HepG2 (cell line): ENCODE results near the gene ZNF302. TPM values are rescaled to one million over a fixed set of nuclear protein-coding genes. Genes with fewer than 3 reads are reported as not detected.
A peak's percentile ranks its signal among the peaks of the same experiment; 100 is the strongest.

Experiments used
- ATAC-seq: fragments of 200-7000 bp; cut with Tn5 transposase; 3 replicates; pipeline ENCODE4 v1.9.1; 2020; ENCODE audit warnings: mild to moderate bottlenecking, moderate library complexity
- BruUV-seq: library from RNA; stranded (reverse); fragments of 400-500 nt; replicated peaks from 2 replicates; lab custom pipeline; 2021; lab: Mats Ljungman, UMichigan
- CTCF ChIA-PET: fragments of 300-600 bp; formaldehyde crosslinking; extraction: SDS; loops from one replicate; lab custom pipeline; 2021; ENCODE audit warnings: low total read pairs, inconsistent platforms, low intra/inter-chr PET ratio; lab: Yijun Ruan, JAX
- POLR2A ChIA-PET: fragments of 350-600 bp; sonication (Branson Sonifier 250); formaldehyde crosslinking; loops from one replicate; lab custom pipeline; 2020; ENCODE audit warnings: antibody characterized with exemption, inconsistent platforms; lab: Yijun Ruan, JAX
- DNase-seq: peaks from one replicate; pipeline ENCODE4 v3.0.0-alpha.2; 2015; ENCODE audit warnings: low spot score
- FAIRE-seq: peaks from 3 replicates; lab custom pipeline; 2011; peaks lifted over from hg19 to GRCh38; lab: Jason Lieb, UNC
- H2AFZ ChIP-seq: one replicate; pipeline ENCODE4 v1.6.1; 2011; ENCODE audit warnings: low read length, inconsistent platforms
- H3K27ac ChIP-seq: fragments of 300-600 bp; 3 replicates; pipeline ENCODE4 v1.8.0; 2011; ENCODE audit warnings: mixed run types, mild to moderate bottlenecking, mixed read lengths, low read length, inconsistent platforms; ENCODE audit not compliant: insufficient read depth; ENCODE audit errors: extremely low read length
- H3K27me3 ChIP-seq, 2 experiments: fragments of 200-600 bp in 1 of 2; 2 replicates in 1 of 2; 3 replicates in 1 of 2; pipeline versions ENCODE4 v1.6.0 to v1.8.0; 2011; ENCODE audit warnings: low read length in 2 of 2, mild to moderate bottlenecking in 2 of 2, moderate library complexity in 2 of 2, inconsistent platforms in 1 of 2; ENCODE audit not compliant: insufficient read depth in 2 of 2, control insufficient read depth in 1 of 2
- H3K36me3 ChIP-seq, 2 experiments: fragments of 200-600 bp in 1 of 2; replicated peaks in 1 of 2; 2 replicates in 1 of 2; 3 replicates in 1 of 2; pipeline versions ENCODE4 v1.5.1 to v1.8.0; 2011; ENCODE audit warnings: low read length in 2 of 2, inconsistent platforms in 1 of 2; ENCODE audit not compliant: insufficient read depth in 2 of 2, control insufficient read depth in 1 of 2
- H3K4me1 ChIP-seq: 2 replicates; pipeline ENCODE4 v1.5.1; 2012; ENCODE audit warnings: low read length, inconsistent platforms; ENCODE audit not compliant: insufficient read depth
- H3K4me2 ChIP-seq: 2 replicates; pipeline ENCODE4 v1.6.0; 2011; ENCODE audit warnings: low read depth, low read length, inconsistent platforms
- H3K4me3 ChIP-seq, 3 experiments: fragments of 200-600 bp in 1 of 3; sonication (generic), shearing (Covaris generic) in 1 of 3; replicated peaks in 1 of 3; 2 replicates each; pipeline ENCODE4 v1.5.1; 2011 to 2016; ENCODE audit warnings: low read length in 3 of 3, inconsistent platforms in 2 of 3, low read depth in 2 of 3, mild to moderate bottlenecking in 2 of 3, control low read depth in 1 of 3, mixed read lengths in 1 of 3; ENCODE audit not compliant: insufficient read depth in 1 of 3
- H3K79me2 ChIP-seq: one replicate; pipeline ENCODE4 v1.6.1; 2011; ENCODE audit warnings: low read length, inconsistent platforms; ENCODE audit not compliant: insufficient read depth
- H3K9ac ChIP-seq: 2 replicates; pipeline ENCODE4 v1.6.0; 2011; ENCODE audit warnings: mild to moderate bottlenecking, low read depth, low read length, inconsistent platforms; ENCODE audit not compliant: insufficient read depth
- H3K9me3 ChIP-seq: 2 replicates; pipeline ENCODE4 v1.5.1; 2012; ENCODE audit warnings: mild to moderate bottlenecking, low read length
- H4K20me1 ChIP-seq: 2 replicates; pipeline ENCODE4 v1.6.0; 2011; ENCODE audit warnings: inconsistent platforms, mild to moderate bottlenecking, low read length, moderate library complexity; ENCODE audit not compliant: insufficient read depth
- MAFK ChIP-seq, 2 experiments: IDR thresholded peaks in 1 of 2; conservative IDR thresholded peaks in 1 of 2; 2 replicates each; pipeline ENCODE4 v1.6.1; 2011; ENCODE audit warnings: improper control_type of control experiment in 2 of 2, low read length in 2 of 2
- TBX3 ChIP-seq: fragments of 450-650 bp; IDR thresholded peaks from 2 replicates; pipeline ENCODE4 v1.6.1; 2017; ENCODE audit warnings: antibody characterized with exemption, mild to moderate bottlenecking, inconsistent platforms, borderline replicate concordance
- ZSCAN21 ChIP-seq: sonication (generic); formaldehyde crosslinking; IDR thresholded peaks from 2 replicates; pipeline ENCODE4 v1.8.0; 2022; ENCODE audit warnings: mild to moderate bottlenecking, missing genetic modification reagents, moderate library complexity, borderline replicate concordance
- WGBS: methylation state at CpG from one replicate; pipeline ENCODE4 v1.1.6; 2017; ENCODE audit warnings: low lambda C conversion rate; 5-methylcytosine and 5-hydroxymethylcytosine counted together
- in situ Hi-C: cut with HindIII; loops from 2 replicates; pipeline ENCODE4 v1.10.0; 2017; ENCODE audit warnings: low pct_unique_long_range_greater_than_20kb; ENCODE audit not compliant: extremely low pct_ligation_motif_present
- intact Hi-C: fragments of 100-400 bp; cut with micrococcal nuclease; formaldehyde crosslinking; loops from one replicate; pipeline ENCODE4 v1.10.0; 2022; ENCODE audit not compliant: unreplicated experiment
- polyA plus RNA-seq, 8 experiments: library from polyadenylated mRNA; depleted of rRNA in 3 of 8; stranded (reverse) in 7 of 8; unstranded in 1 of 8; fragments of >200 nt; fragmentation: Illumina TruSeq in 4 of 8; extraction: Trizol in 4 of 8; gene quantifications; 2 replicates each; pipeline versions ENCODE4 v1.2.1 to v1.2.3, GENCODE V29; 2011 to 2016; ENCODE audit warnings: low read depth in 4 of 8, missing spikeins in 1 of 8, mixed read lengths in 1 of 8; ENCODE audit not compliant: insufficient read depth in 1 of 8
- total RNA-seq, 5 experiments: library from RNA; depleted of rRNA; stranded (reverse); fragments of >200 nt; fragmentation: Illumina TruSeq; extraction: Trizol; gene quantifications; 2 replicates each; pipeline ENCODE4 v1.2.3, GENCODE V29; 2016; ENCODE audit warnings: low read depth in 1 of 5
- TF ChIP-seq, protein P1 (sequence below): IDR thresholded peaks from 2 replicates; pipeline ENCODE4 v1.6.1; 2016; ENCODE audit warnings: low read depth, missing genetic modification reagents, missing compliant biosample characterization

The ZNF302 gene
- total and polyA plus RNA-seq, 2 of the 13 experiments (the other 11 are each of a cell fraction or from before 2014, with no cell fraction given), result not detected

DNA sequence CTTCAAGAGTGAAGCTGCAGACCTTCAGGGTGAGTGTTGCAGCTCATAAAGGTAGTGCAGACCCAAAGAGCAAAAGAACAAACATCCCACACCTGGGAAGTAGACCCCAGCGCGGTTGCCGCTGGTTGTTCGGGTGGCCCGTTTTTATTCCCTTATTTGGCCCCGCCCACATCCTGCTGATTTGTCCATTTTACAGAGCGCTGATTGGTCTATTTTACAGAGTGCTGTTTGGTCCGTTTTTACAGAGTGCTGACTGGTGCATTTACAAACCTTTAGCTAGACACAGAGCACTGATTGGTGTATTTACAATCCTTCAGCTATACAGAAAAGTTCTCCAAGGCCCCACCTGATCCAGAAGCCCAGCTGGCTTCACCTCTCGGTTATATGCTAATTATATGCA is 1.6 kb upstream of the ZNF302 start:
- Histone ChIP-seq H4K20me1 (no peaks in the 10 kb centered on the region), H3K79me2 (no peaks in the 10 kb centered on the region), H3K9ac (no peak overlapping the region), H3K36me3 (no peaks in the 10 kb centered on the region), H3K4me3 (no peak overlapping the region), H3K27me3 (no peaks in the 10 kb centered on the region)
- no TSS peak for BruUV-seq
- TF ChIP-seq TBX3 (no peak), MAFK (conservative IDR thresholded peaks at IDR 0.05 in 1 of 2, IDR thresholded peaks at IDR 0.05 in 1 of 2; ENCODE audit: low read length in 2 of 2) (peak in 1 of 2 experiments; percentile 34; a peak in 1 of 4 replicates), ZSCAN21 (no peak)
- TF ChIP-seq, protein P1, sequence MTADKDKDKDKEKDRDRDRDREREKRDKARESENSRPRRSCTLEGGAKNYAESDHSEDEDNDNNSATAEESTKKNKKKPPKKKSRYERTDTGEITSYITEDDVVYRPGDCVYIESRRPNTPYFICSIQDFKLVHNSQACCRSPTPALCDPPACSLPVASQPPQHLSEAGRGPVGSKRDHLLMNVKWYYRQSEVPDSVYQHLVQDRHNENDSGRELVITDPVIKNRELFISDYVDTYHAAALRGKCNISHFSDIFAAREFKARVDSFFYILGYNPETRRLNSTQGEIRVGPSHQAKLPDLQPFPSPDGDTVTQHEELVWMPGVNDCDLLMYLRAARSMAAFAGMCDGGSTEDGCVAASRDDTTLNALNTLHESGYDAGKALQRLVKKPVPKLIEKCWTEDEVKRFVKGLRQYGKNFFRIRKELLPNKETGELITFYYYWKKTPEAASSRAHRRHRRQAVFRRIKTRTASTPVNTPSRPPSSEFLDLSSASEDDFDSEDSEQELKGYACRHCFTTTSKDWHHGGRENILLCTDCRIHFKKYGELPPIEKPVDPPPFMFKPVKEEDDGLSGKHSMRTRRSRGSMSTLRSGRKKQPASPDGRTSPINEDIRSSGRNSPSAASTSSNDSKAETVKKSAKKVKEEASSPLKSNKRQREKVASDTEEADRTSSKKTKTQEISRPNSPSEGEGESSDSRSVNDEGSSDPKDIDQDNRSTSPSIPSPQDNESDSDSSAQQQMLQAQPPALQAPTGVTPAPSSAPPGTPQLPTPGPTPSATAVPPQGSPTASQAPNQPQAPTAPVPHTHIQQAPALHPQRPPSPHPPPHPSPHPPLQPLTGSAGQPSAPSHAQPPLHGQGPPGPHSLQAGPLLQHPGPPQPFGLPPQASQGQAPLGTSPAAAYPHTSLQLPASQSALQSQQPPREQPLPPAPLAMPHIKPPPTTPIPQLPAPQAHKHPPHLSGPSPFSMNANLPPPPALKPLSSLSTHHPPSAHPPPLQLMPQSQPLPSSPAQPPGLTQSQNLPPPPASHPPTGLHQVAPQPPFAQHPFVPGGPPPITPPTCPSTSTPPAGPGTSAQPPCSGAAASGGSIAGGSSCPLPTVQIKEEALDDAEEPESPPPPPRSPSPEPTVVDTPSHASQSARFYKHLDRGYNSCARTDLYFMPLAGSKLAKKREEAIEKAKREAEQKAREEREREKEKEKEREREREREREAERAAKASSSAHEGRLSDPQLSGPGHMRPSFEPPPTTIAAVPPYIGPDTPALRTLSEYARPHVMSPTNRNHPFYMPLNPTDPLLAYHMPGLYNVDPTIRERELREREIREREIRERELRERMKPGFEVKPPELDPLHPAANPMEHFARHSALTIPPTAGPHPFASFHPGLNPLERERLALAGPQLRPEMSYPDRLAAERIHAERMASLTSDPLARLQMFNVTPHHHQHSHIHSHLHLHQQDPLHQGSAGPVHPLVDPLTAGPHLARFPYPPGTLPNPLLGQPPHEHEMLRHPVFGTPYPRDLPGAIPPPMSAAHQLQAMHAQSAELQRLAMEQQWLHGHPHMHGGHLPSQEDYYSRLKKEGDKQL, result no peak
- TF ChIP-seq, all 625 proteins: peak for 1
- ChIA-PET CTCF (no interaction called here), POLR2A (no interaction called here)
- Histone ChIP-seq H3K9me3 (0 out of 2 replicates have a peak, but pooled peaks cover 12% of the 10 kb centered on the region), H2AFZ (no peak overlapping the region), H3K4me2 (no peak overlapping the region), H3K4me1 (peaks cover 32% of the 10 kb centered on the region), H3K27ac (no peak overlapping the region)
- DNase-seq (no peak), FAIRE-seq (no peak), ATAC-seq (no peak)
- WGBS, result 92% methylated on average over 9 of the region's 9 CpGs
- intact Hi-C loops, result no loop called here
- in situ Hi-C loops, result no loop called here
